Gastrocnemius medialis (tissue), 4 donors: ENCODE data around the gene RPS6KC1.
A peak's percentile ranks its signal among the peaks of the same experiment; 100 is the strongest.

Experiments used
- CTCF ChIP-seq, 5 experiments: fragments of 450-650 bp in 3 of 5; fragments of 200-600 bp in 2 of 5; sonication (generic) in 2 of 5; IDR thresholded peaks in 4 of 5; conservative IDR thresholded peaks in 1 of 5; 1 replicate in 4 of 5; 2 replicates in 1 of 5; pipeline ENCODE4 v1.5.1; 2016 to 2019; ENCODE audit warnings: antibody characterized with exemption in 5 of 5, mild to moderate bottlenecking in 3 of 5, moderate library complexity in 3 of 5
- POLR2A ChIP-seq, 2 donors: fragments of 450-650 bp; IDR thresholded peaks; one replicate each; pipeline ENCODE4 v1.6.1; 2017; ENCODE audit warnings: antibody characterized with exemption in 2 of 2, mild to moderate bottlenecking in 2 of 2, moderate library complexity in 2 of 2

GRCh38 chr1:213244664-213245091, 193.6 kb downstream of the RPS6KC1 start:
- peak; percentile 46 to 76 (median 62) for TF ChIP-seq CTCF (IDR thresholded peaks at IDR 0.05 in 4 of 5, conservative IDR thresholded peaks at IDR 0.05 in 1 of 5)
- no peak for TF ChIP-seq POLR2A (IDR thresholded peaks at IDR 0.05)
